Measurements from ENCODE around the gene DCLK2.

- no peak for TF ChIP-seq CTCF (IDR thresholded peaks at IDR 0.05)
- no peak for TF ChIP-seq POLR2A (IDR thresholded peaks at IDR 0.05)
These were observed 169.9 kb downstream of the DCLK2 start for GRCh38 chr4:150248181-150248580.

All from right lobe of liver (tissue), 4 donors.